Tibial nerve (tissue), 3 donors: ENCODE measurements around the gene ATP13A1.
"Not testable (repeated sequence)": the region's sequence is repeated elsewhere in the genome, so short reads cannot be mapped to it uniquely, and the experiment has no call there.

Source experiments
- CTCF ChIP-seq, 5 experiments: fragments of 200-600 bp in 3 of 5; fragments of 450-650 bp in 2 of 5; sonication (generic) in 3 of 5; IDR thresholded peaks; one replicate each; pipeline ENCODE4 v1.5.1; 2016 to 2019; ENCODE audit warnings: antibody characterized with exemption in 5 of 5, mild to moderate bottlenecking in 3 of 5, moderate library complexity in 2 of 5
- POLR2A ChIP-seq, 2 donors: fragments of 450-650 bp; IDR thresholded peaks; one replicate each; pipeline ENCODE4 v1.6.1; 2017; ENCODE audit warnings: antibody characterized with exemption in 2 of 2, mild to moderate bottlenecking in 2 of 2, moderate library complexity in 2 of 2

GRCh38 chr19:19686119-19686518, 22.6 kb upstream of the ATP13A1 start:
- not testable (repeated sequence) for TF ChIP-seq CTCF, POLR2A (IDR thresholded peaks at IDR 0.05)
